ENCODE results near the gene GPR146.

The GPR146 gene

DNA sequence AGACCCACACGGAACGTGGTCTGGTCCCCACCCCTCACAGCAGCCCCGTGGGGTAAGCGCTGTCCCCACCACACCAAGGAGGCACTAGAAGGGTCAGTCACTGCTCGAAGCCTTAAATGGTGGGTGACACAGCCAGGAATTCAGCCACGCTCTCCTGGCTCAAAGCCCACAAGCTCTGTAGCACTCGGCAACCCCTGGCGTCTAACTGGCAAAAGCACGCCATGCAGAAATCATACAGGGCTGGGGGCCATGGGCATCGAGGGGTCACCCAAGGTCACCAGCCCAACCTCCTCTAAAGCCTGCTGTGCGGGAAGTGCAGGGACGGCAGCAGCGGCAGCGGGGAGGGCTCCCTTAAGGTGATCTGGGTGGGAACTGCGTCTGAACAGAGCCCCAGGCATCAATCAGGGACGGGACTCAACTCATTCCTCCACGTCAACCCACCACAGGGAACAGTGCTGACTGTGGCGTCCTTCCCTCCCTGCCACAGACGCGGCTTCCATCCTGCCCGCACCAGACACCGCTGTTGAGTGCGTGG is 51.3 kb downstream of the GPR146 start:
- no peak for DNase-seq

DNA sequence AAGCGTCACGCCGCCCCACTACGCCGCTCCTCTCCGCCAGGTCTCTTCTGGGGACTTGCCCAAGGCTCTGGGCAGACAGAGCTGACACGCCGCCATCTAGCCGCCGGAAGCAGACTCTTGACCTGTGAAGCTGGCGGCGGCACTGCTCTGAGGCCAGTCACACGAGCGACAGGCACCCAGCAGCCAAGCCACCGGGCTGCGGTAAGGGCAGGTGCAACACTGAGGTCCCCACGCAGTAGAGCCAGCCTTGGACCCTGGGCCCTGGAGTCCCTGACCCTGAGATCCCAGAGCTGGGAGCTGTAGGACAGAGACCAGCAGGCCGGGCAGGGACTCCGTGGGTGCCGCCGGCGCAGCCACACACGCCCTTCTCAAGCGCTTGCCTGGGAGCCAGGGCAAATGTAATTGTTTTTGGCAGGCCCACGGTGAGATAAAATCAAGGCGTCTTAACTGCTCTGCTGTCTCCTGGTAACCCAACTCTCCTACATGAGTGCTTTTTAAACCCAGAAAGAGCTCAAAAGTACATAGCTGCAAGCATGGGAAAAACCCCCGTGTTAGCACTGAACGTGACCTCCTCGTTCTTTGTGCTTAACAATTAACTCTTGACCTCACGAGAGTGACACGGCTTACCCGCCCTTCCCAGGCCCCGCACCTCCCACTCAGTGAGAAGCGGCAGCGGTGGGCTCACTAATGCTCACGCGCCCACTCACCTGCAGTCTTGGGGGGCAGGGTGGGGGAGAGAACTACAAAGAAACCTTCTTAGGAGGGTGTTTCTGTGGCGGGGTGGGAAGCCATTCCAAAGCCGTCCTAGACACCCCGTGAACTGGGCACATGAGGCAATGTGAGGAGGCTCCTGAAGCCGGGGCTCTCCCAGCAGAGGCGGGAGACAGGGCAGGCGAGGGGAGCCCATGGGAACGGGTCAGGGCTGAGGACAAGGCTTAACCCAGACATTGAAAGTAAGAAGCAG is 52.1 kb downstream of the GPR146 start:
- no peak for DNase-seq

DNA sequence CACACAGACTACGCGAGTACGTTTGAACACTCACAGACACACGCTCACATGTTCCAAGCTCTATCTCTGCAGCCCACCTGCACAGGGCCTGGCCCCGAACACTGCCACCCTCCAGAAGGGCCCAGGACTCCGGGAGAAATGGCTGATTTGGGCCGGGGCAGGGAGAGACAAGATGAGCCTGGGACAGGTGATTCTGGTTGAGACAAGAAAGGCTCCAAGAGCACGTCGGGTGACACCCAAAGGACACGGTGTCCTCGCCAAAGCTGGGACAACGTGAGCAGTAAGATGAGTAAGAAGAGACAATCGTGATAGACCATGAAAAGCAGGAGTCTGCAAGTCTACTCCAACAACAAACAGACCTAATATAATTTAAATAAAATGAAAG is 52.8 kb downstream of the GPR146 start:
- no peak for DNase-seq

DNA sequence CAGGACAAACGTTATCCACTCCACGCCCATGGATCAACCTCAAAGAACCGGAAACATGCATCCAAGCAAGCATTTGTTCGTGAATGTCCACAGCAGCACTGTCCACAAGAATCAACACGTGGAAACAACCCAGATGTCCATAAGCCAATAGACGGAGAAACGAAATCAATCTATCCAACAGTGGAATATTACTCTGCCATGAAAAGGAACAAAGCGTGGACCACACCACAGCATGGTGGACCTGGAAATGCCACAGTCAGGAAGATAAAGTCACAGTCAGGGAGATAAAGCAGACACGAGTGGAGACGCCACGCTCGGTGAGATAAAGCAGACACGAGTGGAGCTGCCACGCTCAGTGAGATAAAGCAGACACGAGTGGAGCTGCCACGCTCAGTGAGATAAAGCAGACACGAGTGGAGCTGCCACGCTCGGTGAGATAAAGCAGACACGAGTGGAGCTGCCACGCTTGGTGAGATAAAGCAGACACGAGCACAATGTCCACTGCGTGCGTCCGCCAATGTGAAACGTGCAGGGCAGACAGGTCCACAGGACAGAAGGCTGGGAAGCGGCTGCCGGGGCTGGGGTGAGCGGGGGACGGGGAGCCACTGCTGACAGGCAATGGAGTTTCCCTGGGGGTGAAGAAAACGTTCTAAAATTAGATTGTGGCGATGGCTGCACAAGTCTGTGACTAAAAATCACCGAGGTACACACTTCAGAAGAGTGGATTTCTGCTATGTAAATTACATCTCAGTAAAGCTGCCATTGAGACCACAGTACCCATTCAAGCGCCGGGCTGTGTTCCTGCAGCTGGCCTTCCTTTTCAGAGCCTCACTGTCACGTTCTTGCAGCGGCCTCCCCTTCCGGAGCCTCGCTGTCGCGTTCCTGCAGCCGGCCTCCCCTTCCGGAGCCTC is 54.2 kb downstream of the GPR146 start:
- DNase-seq = no peak

DNA sequence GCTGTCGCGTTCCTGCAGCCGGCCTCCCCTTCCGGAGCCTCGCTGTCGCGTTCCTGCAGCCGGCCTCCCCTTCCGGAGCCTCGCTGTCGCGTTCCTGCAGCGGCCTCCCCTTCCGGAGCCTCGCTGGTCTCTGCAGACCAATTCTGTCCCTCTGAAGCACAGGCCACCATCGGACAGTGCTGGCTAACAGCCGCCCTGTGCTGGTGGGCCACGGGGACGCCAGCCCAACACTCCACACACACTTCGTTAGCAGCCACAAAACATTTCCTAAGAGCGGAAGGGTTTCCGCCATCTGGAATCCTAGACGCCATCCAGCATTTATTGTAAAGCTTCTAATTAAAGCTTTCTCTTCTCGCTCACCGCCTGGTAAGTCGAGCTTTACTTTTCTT is 54.8 kb downstream of the GPR146 start:
- DNase-seq = no peak

DNA sequence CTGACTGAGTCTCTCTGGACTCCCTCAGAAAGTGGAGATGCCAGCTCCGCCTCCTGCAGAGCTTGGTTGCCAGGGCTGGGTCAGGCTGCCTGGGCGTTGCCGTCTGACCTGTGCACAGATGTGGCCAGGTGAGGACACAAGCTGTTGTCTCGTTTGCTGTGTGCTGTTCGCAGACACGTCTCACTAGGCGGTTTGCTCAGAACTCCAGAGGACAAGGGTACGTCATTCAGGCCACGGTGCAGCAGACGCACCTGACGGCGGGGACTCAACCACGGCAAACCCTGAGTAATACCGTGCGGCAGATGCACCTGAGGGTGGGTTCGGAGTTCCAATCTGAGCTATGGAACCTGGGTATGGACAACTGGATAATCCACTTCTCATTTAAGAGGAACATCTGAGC is 55.3 kb downstream of the GPR146 start:
- DNase-seq = no peak

DNA sequence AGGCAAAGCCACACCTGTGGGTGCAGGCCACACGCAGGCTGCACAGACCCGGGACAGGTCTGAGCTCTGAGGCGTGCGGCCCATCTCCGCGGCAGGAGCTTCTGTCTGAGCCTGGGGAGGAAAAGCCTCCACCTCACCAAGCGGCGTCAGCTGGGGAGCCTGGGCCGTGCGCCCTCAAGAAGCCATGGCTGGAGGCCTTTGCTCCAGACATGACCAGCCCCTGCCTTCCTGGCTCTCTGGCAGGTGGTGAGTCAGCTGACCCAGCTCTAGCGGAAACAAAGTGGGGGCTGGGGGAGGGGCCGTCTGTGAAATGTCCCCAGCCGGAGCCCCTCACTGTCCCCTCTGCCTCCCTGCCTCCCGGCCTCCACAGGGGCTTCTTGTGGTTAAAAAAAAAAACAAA is 56.0 kb downstream of the GPR146 start:
- no peak for DNase-seq

DNA sequence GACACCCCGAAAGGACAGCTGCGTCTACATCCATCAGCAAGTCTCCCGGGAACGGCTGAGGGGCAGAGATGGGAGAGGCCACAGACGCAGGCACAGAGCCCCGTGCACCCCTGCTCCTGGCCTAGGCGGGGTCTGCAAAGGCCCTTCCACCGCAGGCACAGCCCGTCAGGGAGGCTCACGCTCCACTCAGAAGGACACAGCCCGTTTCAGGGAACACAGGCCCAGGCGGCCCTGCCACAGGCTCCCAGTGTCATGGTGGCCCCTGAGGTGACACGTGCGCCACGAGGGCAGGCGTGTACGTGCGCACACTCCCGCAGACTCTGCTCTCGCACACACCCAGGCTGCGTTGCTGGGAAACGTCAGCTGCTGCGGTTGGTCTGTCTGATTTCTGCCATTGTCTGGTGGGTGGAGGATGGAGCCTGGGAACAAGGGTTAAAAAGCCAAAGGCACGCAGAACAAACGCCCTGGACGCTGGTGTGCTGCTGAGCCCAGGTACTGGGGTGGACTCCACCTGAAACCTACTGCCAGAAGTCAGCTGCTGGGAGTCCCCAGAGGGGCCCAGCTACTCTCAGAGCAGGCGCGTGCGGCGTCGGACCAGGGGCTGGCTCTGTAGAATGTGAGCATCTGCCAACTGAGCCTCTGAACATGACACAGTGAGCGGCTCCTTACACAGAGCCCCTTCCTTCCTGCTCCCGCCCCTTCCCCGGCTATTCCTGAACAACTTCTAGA is 56.7 kb downstream of the GPR146 start:
- DNase-seq = no peak

DNA sequence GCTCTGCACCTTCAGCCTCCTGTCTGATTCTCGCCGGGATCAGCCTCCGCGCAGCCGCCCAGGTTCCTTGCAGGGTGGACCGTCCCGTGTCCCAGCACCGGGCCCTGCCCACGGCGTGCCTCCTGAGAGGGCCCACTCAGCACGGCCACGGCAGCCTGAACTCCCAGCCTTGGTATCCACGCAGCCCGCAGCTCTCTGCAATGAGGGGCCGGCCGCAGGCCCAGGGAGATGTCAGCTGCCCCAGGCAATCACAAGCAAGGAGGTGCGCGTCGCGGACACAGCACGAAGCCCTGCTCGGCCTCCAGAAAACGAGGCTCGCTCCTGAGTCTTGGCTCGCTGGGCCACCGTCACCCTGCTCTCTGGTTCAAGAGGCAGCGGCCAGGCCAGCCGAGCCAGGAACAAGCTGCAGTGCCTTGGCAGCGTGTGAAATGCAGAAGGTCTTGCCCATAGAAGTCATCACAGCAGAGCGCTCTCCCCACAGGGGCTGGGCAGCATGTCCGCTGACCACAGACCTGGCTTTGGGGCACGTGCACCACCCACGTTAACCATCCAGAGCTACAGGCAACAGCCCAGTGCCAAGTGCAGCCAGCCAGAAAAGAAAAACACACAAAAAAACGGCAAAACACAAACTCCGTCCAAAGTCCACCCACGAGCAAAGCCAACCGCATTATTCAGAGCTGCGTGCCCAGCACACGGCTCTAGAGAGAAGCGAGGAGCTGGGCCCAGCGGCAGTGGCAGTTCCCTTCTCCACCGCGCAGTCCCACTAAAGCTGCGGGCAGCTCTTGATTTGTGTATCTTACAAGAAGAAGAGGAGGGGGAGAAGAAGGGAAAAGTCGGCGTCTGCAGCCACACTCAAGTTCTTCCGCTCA is 57.5 kb downstream of the GPR146 start:
- DNase-seq = no peak

DNA sequence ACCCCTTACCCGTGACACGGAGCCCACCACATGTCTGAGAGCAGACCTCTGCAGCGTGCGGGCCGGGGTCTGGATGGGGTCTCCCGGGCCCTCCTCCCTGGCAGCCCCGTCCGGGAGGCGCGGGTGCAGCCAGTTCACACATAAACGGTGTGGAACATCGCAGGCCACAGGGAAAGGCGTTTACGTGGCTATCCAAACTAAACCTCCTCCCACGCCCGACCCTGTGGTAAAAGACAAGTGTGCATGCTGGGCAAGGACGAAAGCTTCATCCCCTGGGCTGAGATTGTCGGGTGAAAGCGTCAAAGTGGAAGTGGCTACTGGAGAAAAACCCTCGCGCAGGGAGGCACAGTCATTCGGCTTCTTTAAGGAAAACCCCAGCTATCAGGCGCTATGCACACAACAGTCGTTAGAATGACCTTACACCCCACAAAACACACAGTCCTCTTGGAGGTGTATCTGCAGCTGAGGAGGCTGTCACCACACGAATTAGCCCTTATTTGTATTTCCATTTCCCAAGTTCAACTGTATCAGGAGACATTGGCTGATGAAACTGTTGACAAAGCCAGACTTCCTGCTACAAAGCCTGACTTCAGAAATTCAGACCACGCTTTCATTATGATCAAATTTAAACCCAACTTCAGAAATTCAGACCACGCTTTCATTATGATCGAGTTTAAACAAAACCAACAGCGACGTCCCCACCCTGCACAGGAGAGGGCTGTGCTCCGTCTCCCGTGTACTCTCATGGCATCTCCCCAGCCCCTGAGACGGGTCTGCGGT is 58.9 kb downstream of the GPR146 start:
- no peak for DNase-seq

DNA sequence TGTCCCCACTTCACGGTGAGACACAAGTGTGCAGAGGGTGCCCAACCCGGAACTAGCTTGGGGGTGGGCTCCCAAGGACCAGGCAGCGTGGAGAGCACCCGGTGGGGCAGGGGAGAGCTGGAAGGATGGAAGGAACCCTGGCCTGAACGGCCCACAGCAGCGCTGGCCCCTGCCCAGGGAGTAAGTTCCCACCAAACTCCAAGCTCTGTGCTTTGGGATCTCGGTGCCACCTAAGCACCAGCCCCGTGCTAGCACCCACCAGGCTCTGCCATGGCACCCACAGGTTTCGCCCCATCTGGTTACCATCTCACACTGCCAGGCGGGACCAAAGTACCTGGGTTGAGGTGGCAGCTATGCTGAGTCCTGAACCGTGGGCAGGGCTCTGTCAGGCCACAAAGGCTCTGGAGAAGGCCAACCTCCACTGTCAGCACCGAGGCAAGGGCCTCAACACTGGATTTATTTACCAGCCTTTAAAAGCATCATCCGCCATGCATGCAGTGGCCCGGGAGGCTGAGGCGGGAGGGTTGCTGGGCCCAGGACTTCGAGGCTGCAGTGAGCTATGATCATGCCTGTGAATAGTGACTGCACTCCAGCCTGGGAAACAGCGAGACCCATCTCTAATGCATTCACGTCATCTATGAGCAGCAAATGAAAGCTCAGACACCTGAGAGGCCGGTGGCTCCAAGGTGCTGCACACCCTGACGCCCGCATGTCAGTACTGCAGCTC is 59.6 kb downstream of the GPR146 start:
- no peak for DNase-seq

DNA sequence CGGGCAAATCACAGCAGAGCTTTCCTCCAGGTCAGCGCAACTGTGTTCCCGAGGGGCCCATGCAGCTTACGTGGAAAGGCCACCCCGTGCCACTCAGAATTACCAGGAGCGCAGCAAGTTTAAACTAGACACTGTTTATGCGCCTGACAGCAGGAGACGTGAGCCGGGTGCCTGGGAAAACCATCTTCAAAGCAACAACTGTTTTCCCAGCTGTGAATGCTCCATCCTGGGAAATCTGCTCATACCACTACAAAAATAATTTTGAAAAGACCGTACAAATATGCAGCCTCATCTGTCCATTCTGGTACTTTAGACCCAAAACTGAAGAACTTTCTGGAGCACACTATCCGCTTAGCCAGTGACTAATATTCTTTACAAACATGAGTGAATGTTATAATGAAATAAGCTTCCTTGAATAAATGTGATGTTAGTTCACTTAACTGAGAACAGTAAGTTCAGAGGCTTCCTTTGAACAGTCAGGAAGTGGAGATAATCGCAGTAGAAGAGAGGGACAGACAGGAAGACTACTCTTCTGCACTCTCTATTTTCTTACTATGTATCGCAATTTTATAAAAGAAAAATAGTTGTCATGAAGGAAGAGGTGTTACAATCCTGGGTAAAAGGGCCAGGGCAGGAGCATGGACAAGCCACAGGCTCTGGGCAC is 60.3 kb downstream of the GPR146 start:
- no peak for DNase-seq

DNA sequence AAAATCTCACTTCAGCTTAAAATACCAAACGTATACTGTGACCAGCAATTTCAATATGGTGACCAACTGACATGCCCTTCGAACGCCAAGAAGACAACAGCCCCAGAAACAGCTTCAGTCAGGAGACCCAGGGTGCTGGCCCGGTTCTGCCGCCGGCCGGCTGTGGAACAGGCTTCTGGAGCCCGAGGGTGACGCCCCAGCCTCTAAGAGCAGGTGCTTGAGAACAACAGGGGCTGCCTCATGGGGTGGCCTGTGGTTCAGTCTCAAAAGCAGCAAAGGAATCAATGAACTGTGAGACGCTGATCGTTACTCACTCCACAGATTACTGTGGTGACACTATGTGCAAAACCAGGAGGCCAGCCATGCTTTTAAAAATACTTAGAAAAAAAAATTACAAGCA is 60.8 kb downstream of the GPR146 start:
- no peak for DNase-seq

DNA sequence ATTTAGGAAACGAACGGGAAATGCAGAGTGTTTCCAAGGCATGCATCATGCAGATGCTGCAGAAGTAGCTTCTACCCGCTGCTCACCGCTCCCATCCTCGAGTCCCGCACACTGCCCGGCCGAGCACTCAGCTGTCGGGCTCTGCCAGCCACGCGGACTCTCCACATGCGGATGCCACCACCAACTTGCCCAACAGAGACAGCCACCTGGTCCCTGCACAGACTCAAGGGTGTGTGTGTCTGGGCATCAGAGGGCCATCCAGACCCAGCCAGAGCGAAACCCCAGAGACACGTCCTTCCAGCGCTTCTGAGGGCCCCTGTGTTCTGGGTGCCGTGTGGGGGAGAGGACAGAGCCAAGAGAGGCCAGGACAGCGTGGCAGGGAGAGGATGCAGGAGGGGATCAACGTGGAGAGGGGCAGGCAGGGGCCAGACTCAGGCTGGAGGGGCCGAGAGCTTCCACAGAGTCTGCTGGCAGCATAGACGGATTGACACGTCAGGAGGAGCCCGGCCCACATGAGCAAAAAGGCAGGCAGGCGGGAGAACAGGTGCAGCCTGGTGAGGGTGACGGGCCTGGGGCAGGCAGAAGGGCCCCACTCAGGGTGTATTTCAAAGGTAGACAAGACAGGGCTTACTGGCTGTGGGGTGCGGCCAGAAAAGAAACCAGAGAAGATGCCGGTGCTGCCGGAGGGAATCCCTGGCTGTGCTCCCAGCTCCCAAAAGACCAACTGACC is 61.9 kb downstream of the GPR146 start:
- no peak for DNase-seq

DNA sequence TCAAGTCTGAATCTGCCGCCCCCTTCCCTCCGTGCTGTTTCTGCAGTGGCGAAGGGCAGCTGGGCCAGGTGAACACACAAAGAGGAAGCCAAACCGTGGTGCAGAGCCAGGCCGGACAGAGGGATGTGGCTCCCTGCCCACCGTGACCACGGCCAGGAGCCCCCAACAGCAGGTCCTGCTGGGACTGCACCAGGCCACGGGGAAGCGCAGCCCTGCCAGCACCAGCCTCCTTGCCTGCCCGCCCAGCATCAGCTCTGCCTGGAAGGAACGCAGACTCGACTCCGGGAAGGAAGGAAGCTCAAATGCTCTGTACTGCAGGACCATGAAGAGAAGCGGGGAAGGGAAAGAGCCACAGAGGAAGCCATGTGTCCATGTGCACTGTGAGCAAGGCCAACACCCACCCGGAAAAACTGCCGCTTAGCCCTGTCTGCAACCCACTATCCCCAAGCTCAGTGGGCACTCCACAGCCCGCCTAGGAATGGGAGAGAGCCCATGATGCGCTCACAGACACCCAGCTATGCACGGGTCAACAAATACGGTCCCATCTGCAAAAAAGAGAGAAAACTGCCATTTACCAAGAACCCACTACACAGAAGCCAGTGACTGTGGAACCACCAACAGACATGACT is 62.6 kb downstream of the GPR146 start:
- DNase-seq = no peak

DNA sequence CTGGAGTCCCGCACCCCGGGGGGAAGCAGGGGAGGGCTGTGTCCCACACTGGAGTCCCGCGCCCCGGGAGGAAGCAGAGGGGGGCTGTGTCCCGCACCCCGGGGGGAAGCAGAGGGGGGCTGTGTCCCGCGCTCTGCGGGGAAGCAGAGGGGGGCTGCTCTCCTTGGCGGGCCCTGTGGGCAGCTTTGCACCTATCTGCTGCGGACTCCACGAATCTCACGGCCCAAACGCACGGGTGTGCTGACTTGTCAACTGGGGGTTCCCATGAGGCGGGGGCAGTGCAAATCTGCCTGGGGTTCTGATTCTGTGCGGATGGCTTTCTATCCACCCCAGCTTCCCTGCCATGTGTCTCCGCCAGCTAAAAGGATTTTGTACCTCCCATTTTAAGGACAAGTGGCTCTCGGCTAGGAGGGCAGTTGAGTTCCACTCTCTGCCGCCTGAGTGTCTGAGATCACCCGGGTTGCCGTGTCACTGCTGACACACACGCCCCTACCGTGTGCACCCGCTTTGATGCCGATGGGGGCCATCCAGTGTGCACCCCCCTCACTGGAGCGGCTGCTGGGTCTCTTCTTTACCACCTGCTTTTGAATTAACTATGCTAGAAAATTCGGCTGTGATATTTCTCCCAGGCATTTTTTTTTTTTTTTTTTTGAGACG is 64.0 kb downstream of the GPR146 start:
- DNase-seq = no peak
